ENCODE data around the gene FAM117B.

Gene FAM117B

GRCh38 chr2:202723746-202724145 lies 89.0 kb downstream of the FAM117B start:
- TF ChIP-seq, protein P1, sequence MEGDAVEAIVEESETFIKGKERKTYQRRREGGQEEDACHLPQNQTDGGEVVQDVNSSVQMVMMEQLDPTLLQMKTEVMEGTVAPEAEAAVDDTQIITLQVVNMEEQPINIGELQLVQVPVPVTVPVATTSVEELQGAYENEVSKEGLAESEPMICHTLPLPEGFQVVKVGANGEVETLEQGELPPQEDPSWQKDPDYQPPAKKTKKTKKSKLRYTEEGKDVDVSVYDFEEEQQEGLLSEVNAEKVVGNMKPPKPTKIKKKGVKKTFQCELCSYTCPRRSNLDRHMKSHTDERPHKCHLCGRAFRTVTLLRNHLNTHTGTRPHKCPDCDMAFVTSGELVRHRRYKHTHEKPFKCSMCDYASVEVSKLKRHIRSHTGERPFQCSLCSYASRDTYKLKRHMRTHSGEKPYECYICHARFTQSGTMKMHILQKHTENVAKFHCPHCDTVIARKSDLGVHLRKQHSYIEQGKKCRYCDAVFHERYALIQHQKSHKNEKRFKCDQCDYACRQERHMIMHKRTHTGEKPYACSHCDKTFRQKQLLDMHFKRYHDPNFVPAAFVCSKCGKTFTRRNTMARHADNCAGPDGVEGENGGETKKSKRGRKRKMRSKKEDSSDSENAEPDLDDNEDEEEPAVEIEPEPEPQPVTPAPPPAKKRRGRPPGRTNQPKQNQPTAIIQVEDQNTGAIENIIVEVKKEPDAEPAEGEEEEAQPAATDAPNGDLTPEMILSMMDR (IDR thresholded peaks at IDR 0.05), result no peak

- TF ChIP-seq, protein P1 (IDR thresholded peaks at IDR 0.05), result no peak
Observed at GRCh38 chr2:202726070-202726469, 91.3 kb downstream of the FAM117B start.

DNA sequence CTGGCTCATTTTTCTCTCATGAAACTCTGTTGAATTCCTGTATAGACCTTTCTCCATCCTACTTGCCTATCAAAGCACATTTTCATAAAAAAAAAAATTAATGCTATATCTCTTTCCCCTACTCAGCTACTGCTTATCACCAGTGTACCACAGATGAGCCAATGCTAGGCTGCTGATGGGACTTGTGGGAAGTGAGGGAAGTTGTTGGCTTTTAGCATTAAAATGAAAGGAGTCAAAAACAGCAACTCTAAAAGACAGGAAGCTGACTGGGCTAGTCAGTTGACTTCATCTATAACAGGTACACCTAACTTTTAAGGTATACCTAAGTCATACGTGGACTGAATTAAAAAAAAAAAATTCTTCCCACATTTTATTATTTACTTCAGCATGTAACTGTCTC lies 102.1 kb downstream of the FAM117B start:
- TF ChIP-seq, protein P1 (IDR thresholded peaks at IDR 0.05), result no peak

DNA sequence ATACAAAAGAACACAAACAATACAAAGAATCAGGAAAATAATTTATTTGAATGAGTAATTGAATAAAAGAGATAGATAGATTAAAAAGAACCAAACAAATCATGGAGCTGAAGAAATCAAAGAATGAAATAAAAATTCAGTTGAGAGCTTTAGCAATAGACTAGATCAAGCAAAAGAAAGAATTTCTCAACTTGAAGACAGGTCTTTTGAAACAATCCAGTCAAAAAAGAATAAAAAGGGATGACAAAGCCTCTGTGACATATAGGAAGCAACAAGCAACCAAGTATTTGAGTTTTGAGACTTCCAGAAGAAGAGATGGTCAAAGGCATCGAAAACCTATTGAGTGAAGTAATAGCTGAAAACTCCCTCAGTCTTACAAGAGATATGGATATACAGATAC lies 108.8 kb downstream of the FAM117B start:
- TF ChIP-seq, protein P1 (IDR thresholded peaks at IDR 0.05), result no peak

GRCh38 chr2:202749477-202749876 lies 114.7 kb downstream of the FAM117B start:
- TF ChIP-seq, protein P1 (IDR thresholded peaks at IDR 0.05), result no peak

DNA sequence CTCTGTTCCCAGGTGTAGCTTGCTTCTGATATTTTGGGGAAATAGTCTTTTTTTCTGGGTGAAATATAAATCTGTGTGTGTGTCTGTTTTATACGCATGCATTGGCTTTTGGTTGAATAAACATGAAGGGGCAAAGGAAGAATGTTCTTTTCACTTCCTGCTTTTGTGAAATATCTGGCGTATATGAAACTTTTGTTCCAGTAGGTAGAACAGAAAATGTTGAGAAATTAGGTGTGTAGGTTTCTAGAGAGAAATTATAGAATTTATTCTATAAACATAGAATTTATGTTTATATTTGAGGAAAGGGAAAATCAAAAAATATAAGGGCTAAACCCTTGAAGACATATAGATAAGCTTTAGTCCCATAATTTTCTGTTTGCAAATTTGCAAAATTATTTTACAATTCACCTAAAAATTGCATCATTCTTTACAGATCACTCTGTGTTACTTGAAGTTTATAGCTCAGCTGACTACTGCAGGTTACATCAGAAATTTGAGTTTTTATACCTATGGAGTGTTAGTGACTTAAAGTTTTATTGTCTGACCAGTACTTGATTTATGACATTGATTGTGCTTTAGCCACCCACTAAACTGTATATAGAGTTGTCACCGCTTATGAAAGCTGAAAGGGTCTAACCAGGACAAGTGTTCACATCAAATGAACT lies 116.1 kb downstream of the FAM117B start:
- TF ChIP-seq, protein P1 (IDR thresholded peaks at IDR 0.05), result no peak

DNA sequence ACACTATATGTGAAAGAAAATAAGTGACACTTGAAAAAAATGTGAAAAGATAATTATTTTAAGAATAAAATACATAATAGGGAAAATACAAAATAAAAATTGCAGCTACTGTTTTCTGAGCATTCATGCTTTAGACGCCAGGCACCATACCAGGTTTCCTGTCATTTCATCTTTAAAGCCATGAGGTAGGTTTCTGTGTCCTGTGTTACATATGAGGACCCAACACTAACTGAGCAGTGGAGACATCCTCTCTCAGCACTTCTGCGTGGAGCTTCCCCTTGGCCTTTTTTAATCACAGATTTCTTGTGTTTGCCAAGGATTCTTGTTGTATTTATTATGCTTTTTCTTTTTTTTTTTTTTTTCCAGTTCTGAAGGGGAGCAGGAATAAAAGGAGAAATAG lies 117.3 kb downstream of the FAM117B start:
- TF ChIP-seq, protein P1 (IDR thresholded peaks at IDR 0.05), result no peak

DNA sequence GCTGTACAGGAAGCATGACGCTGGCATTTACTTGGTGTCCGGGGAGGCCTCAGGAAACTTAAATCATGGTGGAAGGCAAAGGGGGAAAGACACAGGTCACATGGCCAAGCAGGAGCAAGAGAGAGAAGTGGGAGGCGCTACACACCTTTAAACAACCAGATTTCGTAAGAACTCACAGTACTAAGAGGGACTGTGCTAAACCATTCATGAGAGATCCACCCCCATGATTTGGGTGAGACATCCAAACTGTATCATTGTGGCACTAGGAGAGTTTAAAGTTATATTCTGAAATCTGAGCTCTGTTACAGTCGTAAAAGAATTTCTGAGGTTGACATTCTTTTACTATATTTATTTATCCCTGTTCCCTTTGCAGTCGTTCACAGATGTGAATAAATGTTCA lies 120.2 kb downstream of the FAM117B start:
- TF ChIP-seq, protein P1 (IDR thresholded peaks at IDR 0.05), result no peak
